Measurements from ENCODE around the gene PCNT.
"Not testable (repeated sequence)": the region's sequence is repeated elsewhere in the genome, so short reads cannot be mapped to it uniquely, and the experiment has no call there.

GRCh38 chr21:46403234-46403811 is 79.4 kb downstream of the PCNT start:
- TF ChIP-seq ZNF274 (IDR thresholded peaks at IDR 0.05; ENCODE audit: low read length); ZNF274 (tag by site-specific recombination; IDR thresholded peaks at IDR 0.05; ENCODE audit: borderline replicate concordance); CTCF (tag by site-specific recombination; IDR thresholded peaks at IDR 0.05); ZNF670 (tag by site-specific recombination; IDR thresholded peaks at IDR 0.05; ENCODE audit: low read depth); YY1 (tag by site-specific recombination; IDR thresholded peaks at IDR 0.05); ZNF157 (tag by site-specific recombination; IDR thresholded peaks at IDR 0.05): not testable (repeated sequence)

Measured in HEK293 (cell line).